ENCODE measurements around the gene SEMA6A. TPM values are rescaled to one million over a fixed set of nuclear protein-coding genes. Genes with fewer than 3 reads are reported as not detected.

The SEMA6A gene
- total RNA-seq, 4 donors from 2014 or later = 22.4 to 118 (median 48.7) TPM

DNA sequence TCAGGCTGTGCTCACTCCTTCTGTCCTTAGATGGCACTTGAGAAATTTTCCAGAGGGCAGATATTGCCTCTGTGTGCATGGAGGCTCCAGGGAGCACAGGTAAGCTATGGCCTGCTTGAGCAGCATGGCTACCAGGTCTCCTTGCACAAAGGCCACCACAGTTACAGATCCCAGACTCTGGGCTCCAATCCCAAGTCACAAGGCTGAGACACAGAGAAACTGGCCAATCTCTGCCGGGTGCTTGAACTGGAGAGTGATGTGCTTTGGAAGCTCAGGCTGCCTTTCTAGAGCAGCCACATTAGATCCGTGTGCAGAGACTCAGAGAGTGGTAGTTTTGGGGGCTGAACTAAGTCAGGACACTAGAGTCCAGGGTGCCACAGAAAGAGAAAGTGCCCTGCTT lies 145.7 kb downstream of the SEMA6A start:
- TF ChIP-seq POLR2A (IDR thresholded peaks at IDR 0.05) (no peak), CTCF (IDR thresholded peaks at IDR 0.05) (no peak)
- H3K27me3 ChIP-seq = no peaks in the 10 kb centered on the region

DNA sequence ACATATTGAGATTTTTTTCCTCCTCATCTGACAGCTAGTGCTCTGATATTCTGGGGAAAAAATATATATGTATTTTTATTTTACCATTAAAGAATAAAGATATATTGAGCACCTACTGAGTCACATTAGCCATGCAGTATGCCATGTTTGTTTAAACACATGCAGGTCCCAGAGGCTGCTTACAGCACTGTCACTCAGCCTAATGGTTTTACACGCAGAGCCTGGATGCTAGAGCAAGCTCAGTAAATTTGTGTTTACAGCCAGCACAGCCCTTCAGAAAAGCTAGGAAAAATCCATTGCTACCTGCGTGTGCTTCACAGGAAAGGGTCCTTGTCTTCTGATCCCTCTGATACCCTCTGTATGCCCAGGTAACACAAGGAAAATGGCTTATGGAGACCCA lies 146.2 kb downstream of the SEMA6A start:
- Histone ChIP-seq H3K4me3 (no peak overlapping the region), H3K4me1 (no peaks in the 10 kb centered on the region), H3K27ac (no peak overlapping the region), H3K27me3 (no peaks in the 10 kb centered on the region), H3K36me3 (no peaks in the 10 kb centered on the region), H3K9me3 (no peaks in the 10 kb centered on the region)
- no peak for DNase-seq
- TF ChIP-seq CTCF (IDR thresholded peaks at IDR 0.05) (no peak), POLR2A (IDR thresholded peaks at IDR 0.05) (no peak)
- intact Hi-C loops (cut with DNase I; ENCODE audit: low total_unique reads) = no loop called here

More for the DNA sequence above, 145.7 kb downstream of the SEMA6A start:
- DNase-seq = no peak
- intact Hi-C loops (cut with DNase I; ENCODE audit: low total_unique reads) = no loop called here
- Histone ChIP-seq H3K36me3 (no peaks in the 10 kb centered on the region), H3K27ac (no peak overlapping the region), H3K9me3 (no peaks in the 10 kb centered on the region), H3K4me1 (no peaks in the 10 kb centered on the region), H3K4me3 (no peak overlapping the region)

DNA sequence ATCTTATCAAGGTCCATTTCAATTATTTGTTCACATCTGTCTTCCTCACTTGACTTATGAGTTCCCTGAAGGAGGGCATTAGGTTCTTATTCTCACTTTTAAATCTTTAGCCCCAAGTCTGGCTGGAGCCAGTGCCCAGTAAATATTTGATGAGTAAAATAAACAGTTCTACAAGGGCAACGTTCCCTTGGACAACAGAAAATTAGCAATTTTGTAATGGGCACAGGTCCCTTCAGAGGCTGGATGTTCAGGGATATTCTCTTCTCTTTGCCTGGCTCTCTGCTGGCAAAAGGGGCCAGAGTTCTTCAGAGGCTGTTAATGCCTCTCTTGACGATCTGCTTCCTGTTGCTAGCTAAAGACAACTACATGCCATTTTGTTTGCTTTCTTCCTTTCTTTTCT lies 149.7 kb downstream of the SEMA6A start:
- intact Hi-C loops (cut with DNase I; ENCODE audit: low total_unique reads) = no loop called here
- no peak for TF ChIP-seq CTCF (IDR thresholded peaks at IDR 0.05)
- TF ChIP-seq POLR2A (IDR thresholded peaks at IDR 0.05) = no peak
- H3K9me3 ChIP-seq = no peaks in the 10 kb centered on the region
- H3K36me3 ChIP-seq = no peaks in the 10 kb centered on the region
- H3K4me3 ChIP-seq = no peak overlapping the region
- peaks cover 0 to 5% of the 10 kb centered on the region in 2 donors for H3K4me1 ChIP-seq
- no peak for DNase-seq
- no peak overlapping the region for H3K27ac ChIP-seq
- H3K27me3 ChIP-seq = no peaks in the 10 kb centered on the region

GRCh38 chr5:116424258-116424615 lies 150.4 kb downstream of the SEMA6A start:
- intact Hi-C loops (cut with DNase I; ENCODE audit: low total_unique reads) = no loop called here

More at GRCh38 chr5:116424258-116424615, 150.4 kb downstream of the SEMA6A start:
- H3K27me3 ChIP-seq = no peaks in the 10 kb centered on the region
- DNase-seq = no peak
- H3K4me1 ChIP-seq = peaks cover 0 to 9% of the 10 kb centered on the region in 2 donors
- H3K4me3 ChIP-seq = no peak overlapping the region
- no peak for TF ChIP-seq CTCF (IDR thresholded peaks at IDR 0.05)
- no peak for TF ChIP-seq POLR2A (IDR thresholded peaks at IDR 0.05)
- H3K27ac ChIP-seq = peak overlapping the region in 1 of 2 donors; percentile 43
- no peaks in the 10 kb centered on the region for H3K9me3 ChIP-seq
- no peaks in the 10 kb centered on the region for H3K36me3 ChIP-seq
